Right atrium auricular region (tissue), 2 donors: ENCODE data around the gene ZNF557. TPM values are rescaled to one million over a fixed set of nuclear protein-coding genes. Genes with fewer than 3 reads are reported as not detected.

Experiments used
- total RNA-seq, 2 donors: library from RNA; depleted of rRNA; stranded (reverse); fragments of >200 nt; gene quantifications; one replicate each; pipeline ENCODE4 v1.1.0, GENCODE V29; 2016

The ZNF557 gene
- total RNA-seq, 2 donors from 2014 or later = 3.1 to 5.1 TPM

Other genes with a start within 250 kb of the ZNF557 start
- not detected for gene ADGRE1, start 182.1 kb upstream of the ZNF557 start, total RNA-seq
- not detected for gene MBD3L2B, start 48.3 kb upstream of the ZNF557 start, total RNA-seq
- not detected for gene MBD3L5, start 39.1 kb upstream of the ZNF557 start, total RNA-seq
- not detected for gene MBD3L4, start 29.5 kb upstream of the ZNF557 start, total RNA-seq
- gene MBD3L2, start 20.4 kb upstream of the ZNF557 start, total RNA-seq = not detected
- gene MBD3L3, start 11.0 kb upstream of the ZNF557 start, total RNA-seq = not detected
- 100 to 1,000 TPM in 1 of 2 donors, 10 to 100 TPM in 1; 50.8 to 118 TPM for gene INSR, start 224.7 kb downstream of the ZNF557 start, total RNA-seq